SIG-M5 (cell line): ENCODE measurements around the gene MTCL1.

Experiments
- DNase-seq: peaks from one replicate; lab custom pipeline; 2025; lab: John Stamatoyannopoulos, UW

The MTCL1 gene

GRCh38 chr18:8812631-8813030 is 107.3 kb downstream of the MTCL1 start:
- no peak for DNase-seq

- DNase-seq, result no peak
These were observed 108.3 kb downstream of the MTCL1 start for GRCh38 chr18:8813611-8814010.

- DNase-seq, result no peak
These were observed 108.8 kb downstream of the MTCL1 start for GRCh38 chr18:8814206-8814605.

- DNase-seq, result no peak
These were observed 110.9 kb downstream of the MTCL1 start for GRCh38 chr18:8816220-8816619.

GRCh38 chr18:8816816-8817215 is 111.5 kb downstream of the MTCL1 start:
- no peak for DNase-seq

GRCh38 chr18:8818982-8819381 is 113.6 kb downstream of the MTCL1 start:
- DNase-seq, result no peak

GRCh38 chr18:8820396-8821082 is 115.2 kb downstream of the MTCL1 start:
- no peak for DNase-seq

GRCh38 chr18:8821083-8821465 is 115.7 kb downstream of the MTCL1 start:
- no peak for DNase-seq

- no peak for DNase-seq
These were observed 116.2 kb downstream of the MTCL1 start for GRCh38 chr18:8821531-8821930.

- DNase-seq, result no peak
These were observed 117.3 kb downstream of the MTCL1 start for GRCh38 chr18:8822643-8823042.

- no peak for DNase-seq
These were observed 118.2 kb downstream of the MTCL1 start for GRCh38 chr18:8823530-8823929.

- DNase-seq, result no peak
These were observed 119.5 kb downstream of the MTCL1 start for GRCh38 chr18:8824846-8825245.

GRCh38 chr18:8825273-8825672 is 119.9 kb downstream of the MTCL1 start:
- no peak for DNase-seq

GRCh38 chr18:8825729-8826375 is 120.5 kb downstream of the MTCL1 start:
- DNase-seq, result no peak

- DNase-seq, result no peak
These were observed 121.2 kb downstream of the MTCL1 start for GRCh38 chr18:8826514-8826913.

GRCh38 chr18:8826971-8827370 is 121.6 kb downstream of the MTCL1 start:
- no peak for DNase-seq

- DNase-seq, result no peak
These were observed 122.9 kb downstream of the MTCL1 start for GRCh38 chr18:8828300-8828699.

- no peak for DNase-seq
These were observed 123.4 kb downstream of the MTCL1 start for GRCh38 chr18:8828798-8829197.

GRCh38 chr18:8830067-8831060 is 125.0 kb downstream of the MTCL1 start:
- DNase-seq, result no peak

- DNase-seq, result no peak
These were observed 125.8 kb downstream of the MTCL1 start for GRCh38 chr18:8831112-8831511.

GRCh38 chr18:8831531-8831930 is 126.2 kb downstream of the MTCL1 start:
- DNase-seq, result no peak

GRCh38 chr18:8833480-8833879 is 128.1 kb downstream of the MTCL1 start:
- no peak for DNase-seq

- DNase-seq, result no peak
These were observed 129.5 kb downstream of the MTCL1 start for GRCh38 chr18:8834881-8835280.
